GM19023 (cell line): Measurements from ENCODE around the gene ALAD.
"Not testable (repeated sequence)": the region's sequence is repeated elsewhere in the genome, so short reads cannot be mapped to it uniquely, and the experiment has no call there.

Experiments used
- ATAC-seq: cut with Tn5 transposase; IDR thresholded peaks from one replicate; pipeline ENCODE4 v1.9.1; 2021; ENCODE audit warnings: mild to moderate bottlenecking, moderate library complexity; ENCODE audit not compliant: unreplicated experiment

The ALAD gene

GRCh38 chr9:113375057-113376023 lies 25.7 kb downstream of the ALAD start:
- ATAC-seq = no peak

DNA sequence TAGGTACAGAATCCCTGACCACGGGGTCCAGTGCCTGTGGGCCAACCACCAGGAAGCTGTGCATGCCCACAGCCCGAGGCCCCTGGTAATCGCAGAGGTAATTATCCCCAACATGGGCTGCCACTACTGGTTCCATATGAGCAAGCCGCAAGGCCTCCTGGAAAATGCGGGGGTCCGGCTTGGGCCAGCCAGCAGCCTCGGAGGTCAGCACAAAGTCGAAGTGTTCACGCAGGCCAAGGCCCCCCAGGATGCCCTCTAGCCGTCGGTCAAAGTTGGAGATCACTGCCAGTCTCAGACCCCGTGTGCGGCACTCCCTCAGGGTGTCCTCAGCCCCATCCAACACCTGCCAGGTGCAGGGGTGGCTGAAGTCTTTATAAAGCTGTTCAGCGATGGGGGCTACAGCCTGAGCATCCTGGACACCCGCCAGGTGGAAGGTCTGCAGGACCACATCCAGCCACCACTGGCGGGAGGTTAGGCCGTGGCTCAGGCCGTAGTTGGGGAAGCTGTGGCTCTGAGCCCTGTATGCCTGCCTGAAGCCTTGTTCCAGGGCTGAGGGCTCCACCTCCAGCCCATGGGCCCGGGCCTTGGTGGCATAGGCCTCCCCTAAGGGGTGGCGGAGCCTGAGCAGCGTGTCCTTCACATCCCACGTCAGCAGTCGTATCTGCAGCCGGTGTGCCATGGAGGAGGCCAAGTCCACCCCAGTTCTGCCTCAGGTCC lies 27.2 kb downstream of the ALAD start:
- ATAC-seq = no peak

GRCh38 chr9:113373256-113373655 lies 27.8 kb downstream of the ALAD start:
- no peak for ATAC-seq

GRCh38 chr9:113372059-113372458 lies 29.0 kb downstream of the ALAD start:
- no peak for ATAC-seq

- ATAC-seq = no peak
These were observed 30.2 kb downstream of the ALAD start for GRCh38 chr9:113370806-113371325.

GRCh38 chr9:113369855-113370140 lies 31.3 kb downstream of the ALAD start:
- ATAC-seq = no peak

DNA sequence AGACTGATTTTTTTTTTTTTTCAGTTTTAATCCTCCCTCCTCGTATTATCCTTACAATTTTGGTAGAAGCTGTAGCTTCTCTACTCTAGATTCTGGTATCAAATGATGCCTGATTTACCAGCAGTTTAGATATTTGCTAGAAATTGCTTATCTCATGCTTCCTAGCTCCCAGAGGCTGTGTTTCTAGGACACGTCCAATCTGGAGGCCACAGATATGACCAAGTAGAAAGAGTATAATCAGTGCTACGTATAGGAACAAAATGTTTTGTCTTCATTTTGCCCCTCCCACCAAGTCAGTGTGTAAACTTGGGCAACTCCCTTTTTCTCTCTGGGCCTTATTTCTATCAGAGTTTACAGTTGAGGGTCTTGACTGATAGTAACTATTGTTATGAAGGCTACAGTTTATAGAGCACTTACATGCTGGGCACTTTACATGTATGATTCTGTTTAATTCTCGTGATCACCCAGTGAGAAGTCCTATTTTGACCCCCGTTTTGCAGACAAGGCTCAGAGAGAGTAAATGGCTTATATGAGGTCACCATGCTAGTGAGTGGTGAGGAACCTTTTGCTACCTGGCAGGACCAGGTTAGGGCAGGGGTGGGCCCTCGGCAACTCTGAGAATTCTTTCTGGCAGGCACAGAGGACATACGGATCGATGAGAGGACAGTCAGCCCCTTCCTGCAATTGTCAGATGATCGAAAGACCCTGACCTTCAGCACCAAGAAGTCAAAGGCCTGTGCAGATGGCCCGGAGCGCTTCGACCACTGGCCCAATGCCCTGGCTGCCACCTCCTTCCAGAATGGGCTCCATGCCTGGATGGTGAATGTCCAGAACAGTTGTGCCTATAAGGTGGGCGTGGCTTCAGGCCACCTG lies 31.9 kb downstream of the ALAD start:
- no peak for ATAC-seq

DNA sequence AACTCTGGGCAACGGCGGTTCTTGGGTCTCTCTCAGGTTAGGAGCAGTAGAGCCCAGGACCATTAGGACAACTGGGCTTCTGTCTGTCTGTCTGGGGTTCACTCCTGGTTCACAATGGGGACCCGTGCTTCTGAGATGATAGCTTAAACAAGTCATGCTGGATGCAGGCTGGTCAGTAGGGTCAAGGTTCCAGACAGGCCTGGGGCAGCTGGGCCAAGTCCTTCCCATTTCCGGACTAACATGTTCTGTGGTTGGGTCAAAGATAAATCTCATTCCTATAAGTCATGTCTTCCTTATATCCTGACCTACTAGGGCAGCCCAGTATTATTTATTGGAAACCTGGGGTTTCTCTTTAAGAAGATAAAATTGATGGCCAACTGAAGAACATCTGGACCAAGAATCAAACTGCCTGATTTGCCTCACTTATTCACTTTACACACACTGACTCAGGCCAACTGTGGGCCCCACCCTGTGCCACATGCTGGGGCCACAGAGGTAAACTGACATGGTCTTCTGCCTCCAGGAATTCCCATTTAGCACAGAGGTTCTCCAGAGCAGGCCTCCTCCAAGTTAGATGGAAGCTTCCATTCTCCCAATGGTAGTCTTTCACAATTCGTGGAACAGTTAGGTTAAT lies 32.6 kb downstream of the ALAD start:
- no peak for ATAC-seq

GRCh38 chr9:113365652-113366051 lies 35.4 kb downstream of the ALAD start:
- not testable (repeated sequence) for ATAC-seq

GRCh38 chr9:113364951-113365350 lies 36.1 kb downstream of the ALAD start:
- ATAC-seq = no peak

DNA sequence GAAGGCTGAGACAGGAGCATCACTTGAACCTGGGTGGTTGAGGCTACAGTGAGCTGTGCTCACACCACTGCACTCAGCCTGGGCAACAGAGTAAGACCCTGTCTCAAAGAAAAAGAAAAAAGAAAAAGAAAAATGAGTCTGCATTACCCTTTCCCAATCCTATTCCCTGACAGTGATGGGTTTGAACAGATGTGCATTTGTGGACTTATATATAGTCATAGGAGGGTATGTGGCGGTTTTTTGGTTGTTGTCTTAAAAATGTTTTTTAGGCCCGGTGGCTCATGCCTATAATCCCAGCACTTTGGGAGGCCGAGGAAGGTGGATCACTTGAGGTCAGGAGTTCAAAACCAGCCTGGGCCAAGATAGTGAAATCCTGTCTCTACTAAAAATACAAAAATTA lies 37.7 kb downstream of the ALAD start:
- ATAC-seq = no peak

DNA sequence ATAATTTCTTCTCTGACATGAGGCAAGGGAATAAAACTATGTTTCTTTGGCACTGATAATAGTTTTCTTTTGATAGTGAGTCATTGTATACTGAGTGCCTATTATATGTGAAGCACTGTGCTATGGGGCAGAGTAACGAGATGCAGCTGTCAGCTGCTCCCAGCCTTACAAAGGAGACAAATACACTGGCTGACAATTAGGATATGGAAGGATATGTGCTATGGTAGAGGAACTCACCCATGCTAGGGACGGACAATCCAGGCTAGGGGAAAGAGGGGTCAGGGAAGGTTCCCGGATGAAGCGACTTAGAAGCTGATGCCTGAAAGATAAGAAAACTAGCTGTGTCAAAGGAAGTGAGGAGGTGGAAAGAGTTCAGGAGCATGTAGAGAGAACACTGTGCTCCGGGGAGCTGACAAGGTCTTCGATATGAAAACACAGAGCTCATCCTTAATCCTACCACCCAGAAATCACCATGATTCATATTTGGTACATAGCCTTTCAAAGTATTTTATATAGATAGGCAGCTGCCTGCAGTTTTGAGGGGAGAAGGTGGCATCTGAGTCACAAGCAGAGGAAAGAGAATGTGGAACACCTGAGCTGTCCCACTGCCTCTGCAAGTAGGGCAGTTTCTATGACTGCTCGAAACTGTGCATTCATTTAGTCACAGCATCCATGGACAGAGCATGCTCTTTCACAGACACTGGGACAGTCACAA lies 39.6 kb downstream of the ALAD start:
- no peak for ATAC-seq

DNA sequence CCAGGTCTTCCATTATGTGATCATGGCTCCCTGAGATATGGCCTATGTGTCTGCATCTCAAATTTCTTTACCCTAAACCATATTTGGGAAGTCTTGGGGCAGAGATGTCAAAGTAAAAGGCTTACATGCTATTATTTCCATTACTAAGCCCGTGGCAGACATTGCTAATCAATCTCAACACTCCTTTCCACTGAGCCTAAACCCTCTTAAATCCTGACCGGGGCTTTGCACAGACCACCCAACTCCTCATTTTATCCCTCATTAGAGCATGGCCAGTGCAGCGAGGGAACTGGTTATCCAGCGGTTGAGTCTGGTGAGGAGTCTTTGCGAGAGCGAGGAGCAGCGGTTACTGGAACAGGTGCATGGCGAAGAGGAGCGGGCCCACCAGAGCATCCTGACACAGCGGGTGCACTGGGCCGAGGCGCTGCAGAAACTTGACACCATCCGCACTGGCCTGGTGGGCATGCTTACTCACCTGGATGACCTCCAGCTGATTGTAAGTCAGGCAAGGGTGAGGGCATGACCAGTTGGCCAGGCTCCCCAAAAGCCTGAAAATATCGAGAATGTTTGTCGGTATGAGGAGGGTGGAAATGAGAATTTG lies 40.7 kb downstream of the ALAD start:
- no peak for ATAC-seq

DNA sequence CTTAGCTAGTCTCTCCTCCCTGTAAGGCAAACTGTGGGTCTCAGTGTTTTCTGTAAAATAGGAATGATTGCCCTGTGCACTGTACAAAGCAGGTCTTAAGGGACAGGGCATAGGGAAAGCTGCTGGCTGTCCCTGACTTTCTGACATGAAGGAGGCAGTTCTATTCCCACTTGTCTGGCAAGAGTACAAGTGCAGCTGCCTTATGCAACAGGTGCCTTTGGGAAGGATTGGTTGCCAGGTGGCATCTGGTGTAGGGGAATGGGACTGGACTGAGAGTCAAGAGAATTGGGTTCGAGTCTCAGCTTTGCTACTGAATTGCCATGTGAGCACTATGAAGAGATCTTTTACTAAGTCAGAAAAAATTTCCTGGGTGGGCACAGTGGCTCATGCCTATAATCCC lies 41.7 kb downstream of the ALAD start:
- no peak for ATAC-seq

- no peak for ATAC-seq
These were observed 44.3 kb downstream of the ALAD start for GRCh38 chr9:113356686-113357292.

DNA sequence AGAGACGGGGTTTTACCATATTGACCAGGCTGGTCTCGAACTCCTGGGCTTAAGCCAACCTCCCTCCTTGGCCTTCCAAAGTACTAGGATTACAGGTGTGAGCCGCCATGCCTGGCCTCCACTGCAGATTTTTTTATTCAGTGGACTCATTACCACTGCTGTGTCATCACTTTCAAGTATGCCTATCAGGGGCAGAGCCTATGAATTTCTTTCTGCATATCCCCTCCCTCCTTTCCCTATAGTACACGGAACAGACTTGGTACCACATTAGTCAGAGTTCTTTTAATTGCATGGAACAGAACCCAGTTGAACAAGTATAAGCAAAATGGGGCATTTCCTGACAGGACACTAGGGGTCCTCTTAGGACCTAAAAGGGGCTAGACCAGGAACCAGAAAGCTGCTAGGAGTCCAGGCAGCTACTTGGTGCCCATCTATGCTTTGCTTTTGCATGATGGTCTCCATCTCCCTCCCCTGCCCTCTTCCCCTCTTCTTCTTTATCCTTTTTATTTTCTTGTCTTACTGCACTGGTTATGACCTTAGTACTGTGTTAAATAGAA lies 46.0 kb downstream of the ALAD start:
- no peak for ATAC-seq

GRCh38 chr9:113352411-113352810 lies 48.7 kb downstream of the ALAD start:
- ATAC-seq = no peak

- no peak for ATAC-seq
These were observed 49.1 kb downstream of the ALAD start for GRCh38 chr9:113352006-113352405.

GRCh38 chr9:113350937-113351336 lies 50.1 kb downstream of the ALAD start:
- ATAC-seq = no peak
